Transverse colon (tissue), 4 donors: Measurements from ENCODE around the gene C17orf75.

Source experiments
- POLR2A ChIP-seq: fragments of 450-650 bp; IDR thresholded peaks from one replicate; pipeline ENCODE4 v1.6.1; 2016; ENCODE audit warnings: antibody characterized with exemption, mild to moderate bottlenecking, moderate library complexity
- POLR2AphosphoS5 ChIP-seq, 3 donors: sonication (generic); formaldehyde crosslinking; IDR thresholded peaks; one replicate each; pipeline ENCODE4 v1.6.1; 2016; ENCODE audit warnings: antibody characterized with exemption in 3 of 3
- TF ChIP-seq, protein P1 (sequence below), 5 experiments: fragments of 200-600 bp in 3 of 5; fragments of 450-650 bp in 2 of 5; sonication (generic) in 3 of 5; IDR thresholded peaks; 1 replicate in 2 of 5; 2 replicates in 3 of 5; pipeline ENCODE4 v1.5.1; 2016 to 2017; ENCODE audit warnings: antibody characterized with exemption in 5 of 5, inconsistent platforms in 3 of 5, mild to moderate bottlenecking in 2 of 5, moderate library complexity in 1 of 5

DNA sequence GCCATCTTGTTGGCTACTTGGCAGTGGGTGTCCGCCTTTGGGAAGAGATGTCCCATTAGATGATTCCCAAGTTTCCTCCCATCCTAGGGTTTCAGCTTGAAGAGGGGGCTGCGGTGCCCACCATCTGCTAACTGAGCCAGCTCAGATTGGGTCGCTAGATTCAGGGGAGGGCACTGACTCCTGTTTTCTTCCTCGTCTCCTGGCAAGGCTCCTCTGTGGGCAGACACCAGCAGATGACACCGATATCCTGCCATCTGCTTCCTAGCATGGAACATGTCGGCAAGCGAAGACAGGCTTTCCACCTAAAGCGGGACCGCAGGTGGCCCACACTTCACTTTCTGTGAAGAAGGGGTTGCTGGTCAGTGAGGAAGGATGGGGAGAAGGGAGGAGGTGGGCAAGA is 27.3 kb downstream of the C17orf75 start:
- TF ChIP-seq, protein P1, sequence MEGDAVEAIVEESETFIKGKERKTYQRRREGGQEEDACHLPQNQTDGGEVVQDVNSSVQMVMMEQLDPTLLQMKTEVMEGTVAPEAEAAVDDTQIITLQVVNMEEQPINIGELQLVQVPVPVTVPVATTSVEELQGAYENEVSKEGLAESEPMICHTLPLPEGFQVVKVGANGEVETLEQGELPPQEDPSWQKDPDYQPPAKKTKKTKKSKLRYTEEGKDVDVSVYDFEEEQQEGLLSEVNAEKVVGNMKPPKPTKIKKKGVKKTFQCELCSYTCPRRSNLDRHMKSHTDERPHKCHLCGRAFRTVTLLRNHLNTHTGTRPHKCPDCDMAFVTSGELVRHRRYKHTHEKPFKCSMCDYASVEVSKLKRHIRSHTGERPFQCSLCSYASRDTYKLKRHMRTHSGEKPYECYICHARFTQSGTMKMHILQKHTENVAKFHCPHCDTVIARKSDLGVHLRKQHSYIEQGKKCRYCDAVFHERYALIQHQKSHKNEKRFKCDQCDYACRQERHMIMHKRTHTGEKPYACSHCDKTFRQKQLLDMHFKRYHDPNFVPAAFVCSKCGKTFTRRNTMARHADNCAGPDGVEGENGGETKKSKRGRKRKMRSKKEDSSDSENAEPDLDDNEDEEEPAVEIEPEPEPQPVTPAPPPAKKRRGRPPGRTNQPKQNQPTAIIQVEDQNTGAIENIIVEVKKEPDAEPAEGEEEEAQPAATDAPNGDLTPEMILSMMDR (IDR thresholded peaks at IDR 0.05): no peak
- TF ChIP-seq POLR2AphosphoS5 (IDR thresholded peaks at IDR 0.05) (no peak), POLR2A (no peak)
